ENCODE measurements around the gene HMX1.

GRCh38 chr4:8843597-8843996, 28.0 kb downstream of the HMX1 start:
- no peak for TF ChIP-seq GATA3 (IDR thresholded peaks at IDR 0.05; ENCODE audit: low read depth, low read length)
- TF ChIP-seq GATA2 (IDR thresholded peaks at IDR 0.05; ENCODE audit: low read depth, low read length): no peak

Data from SH-SY5Y (cell line).